Thyroid gland (tissue), 4 donors: ENCODE data around the gene JMJD1C.

Experiments used
- POLR2A ChIP-seq, 2 donors: fragments of 450-650 bp; IDR thresholded peaks; one replicate each; pipeline ENCODE4 v1.6.1; 2017; ENCODE audit warnings: antibody characterized with exemption in 2 of 2, mild to moderate bottlenecking in 2 of 2, moderate library complexity in 1 of 2
- TF ChIP-seq, protein P1 (sequence below), 6 experiments: fragments of 200-600 bp in 3 of 6; fragments of 450-650 bp in 3 of 6; sonication (generic) in 3 of 6; IDR thresholded peaks; one replicate each; pipeline ENCODE4 v1.5.1; 2016 to 2019; ENCODE audit warnings: antibody characterized with exemption in 6 of 6, mild to moderate bottlenecking in 2 of 6, inconsistent platforms in 1 of 6, moderate library complexity in 1 of 6

DNA sequence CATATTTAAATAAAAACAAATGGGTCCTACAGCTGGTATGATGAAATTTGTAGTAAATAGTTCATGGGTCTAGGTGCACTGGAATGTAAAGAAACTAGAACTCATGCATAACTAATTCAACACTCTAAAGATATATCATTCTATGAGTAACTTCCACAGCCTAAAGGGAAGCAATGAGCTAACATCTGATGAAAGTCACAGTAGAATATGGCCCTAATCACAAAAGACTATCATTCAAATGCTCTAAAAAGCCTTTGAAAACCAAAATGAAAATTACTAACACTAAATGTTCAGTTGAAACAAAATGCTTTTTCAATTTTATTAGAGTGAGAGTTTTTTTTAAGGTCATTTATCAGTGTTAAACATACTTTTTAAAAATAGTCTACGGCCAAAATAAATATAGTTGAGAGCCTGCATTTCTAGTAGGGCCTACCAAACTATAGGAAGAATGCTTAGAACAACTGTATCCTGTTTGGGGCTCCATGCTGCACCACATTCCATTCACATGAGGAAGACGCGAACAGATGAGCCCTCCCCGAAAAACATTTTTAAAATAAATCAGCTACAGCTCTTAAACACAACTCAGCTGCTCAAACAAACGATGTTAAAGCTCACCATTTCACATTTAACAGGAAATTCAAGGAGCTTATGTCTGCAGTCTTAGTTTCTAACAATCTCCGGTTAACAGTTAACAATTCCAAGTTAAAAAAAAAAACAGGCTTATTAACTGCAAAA lies 198.2 kb downstream of the JMJD1C start:
- TF ChIP-seq, protein P1, sequence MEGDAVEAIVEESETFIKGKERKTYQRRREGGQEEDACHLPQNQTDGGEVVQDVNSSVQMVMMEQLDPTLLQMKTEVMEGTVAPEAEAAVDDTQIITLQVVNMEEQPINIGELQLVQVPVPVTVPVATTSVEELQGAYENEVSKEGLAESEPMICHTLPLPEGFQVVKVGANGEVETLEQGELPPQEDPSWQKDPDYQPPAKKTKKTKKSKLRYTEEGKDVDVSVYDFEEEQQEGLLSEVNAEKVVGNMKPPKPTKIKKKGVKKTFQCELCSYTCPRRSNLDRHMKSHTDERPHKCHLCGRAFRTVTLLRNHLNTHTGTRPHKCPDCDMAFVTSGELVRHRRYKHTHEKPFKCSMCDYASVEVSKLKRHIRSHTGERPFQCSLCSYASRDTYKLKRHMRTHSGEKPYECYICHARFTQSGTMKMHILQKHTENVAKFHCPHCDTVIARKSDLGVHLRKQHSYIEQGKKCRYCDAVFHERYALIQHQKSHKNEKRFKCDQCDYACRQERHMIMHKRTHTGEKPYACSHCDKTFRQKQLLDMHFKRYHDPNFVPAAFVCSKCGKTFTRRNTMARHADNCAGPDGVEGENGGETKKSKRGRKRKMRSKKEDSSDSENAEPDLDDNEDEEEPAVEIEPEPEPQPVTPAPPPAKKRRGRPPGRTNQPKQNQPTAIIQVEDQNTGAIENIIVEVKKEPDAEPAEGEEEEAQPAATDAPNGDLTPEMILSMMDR (IDR thresholded peaks at IDR 0.05) = no peak
- TF ChIP-seq POLR2A (IDR thresholded peaks at IDR 0.05) = no peak
